OCI-LY7 (cell line): Measurements from ENCODE around the gene TMEM229A. TPM values are rescaled to one million over a fixed set of nuclear protein-coding genes. Genes with fewer than 3 reads are reported as not detected.
"Not testable (repeated sequence)": the region's sequence is repeated elsewhere in the genome, so short reads cannot be mapped to it uniquely, and the experiment has no call there.

Experiments
- BruUV-seq: library from RNA; stranded (reverse); fragments of 400-500 nt; replicated peaks from 2 replicates; lab custom pipeline; 2021; lab: Mats Ljungman, UMichigan
- CTCF ChIA-PET: fragments of 300-600 bp; sonication (Branson Sonifier 250); formaldehyde crosslinking; loops from one replicate; lab custom pipeline; 2022; ENCODE audit warnings: antibody characterized with exemption; ENCODE audit not compliant: unreplicated experiment; lab: Charles Lee
- POLR2A ChIA-PET: fragments of 300-600 bp; sonication (Branson Sonifier 250); formaldehyde crosslinking; loops from one replicate; lab custom pipeline; 2022; ENCODE audit warnings: antibody characterized with exemption; lab: Charles Lee
- DNase-seq: peaks from one replicate; pipeline ENCODE4 v3.0.0-alpha.2; 2015; ENCODE audit warnings: low spot score
- H2AFZ ChIP-seq: fragments of 200-600 bp; sonication (generic), shearing (Covaris generic); 2 replicates; pipeline ENCODE4 v1.6.1; 2014; ENCODE audit warnings: mild to moderate bottlenecking, antibody characterized with exemption, low read length, moderate library complexity
- H3K27ac ChIP-seq: fragments of 200-600 bp; sonication (generic); 2 replicates; pipeline ENCODE4 v1.5.1; 2014; ENCODE audit warnings: mixed run types, low read depth, mild to moderate bottlenecking, moderate library complexity, low read length, inconsistent platforms; ENCODE audit not compliant: poor library complexity, severe bottlenecking
- H3K36me3 ChIP-seq: fragments of 200-600 bp; sonication (generic); 2 replicates; pipeline ENCODE4 v1.6.1; 2014; ENCODE audit warnings: mild to moderate bottlenecking, antibody characterized with exemption, low read length, moderate library complexity, mixed read lengths; ENCODE audit not compliant: insufficient read depth
- H3K4me1 ChIP-seq: fragments of 200-600 bp; sonication (generic); 2 replicates; pipeline ENCODE4 v1.5.1; 2014; ENCODE audit warnings: mild to moderate bottlenecking, low read length; ENCODE audit not compliant: insufficient read depth, poor library complexity, severe bottlenecking
- H3K4me2 ChIP-seq: fragments of 200-600 bp; sonication (generic); 2 replicates; pipeline ENCODE4 v1.6.1; 2014; ENCODE audit warnings: mild to moderate bottlenecking, low read length
- H3K4me3 ChIP-seq: fragments of 200-600 bp; sonication (generic); 2 replicates; pipeline ENCODE4 v1.5.1; 2014; ENCODE audit warnings: mild to moderate bottlenecking, low read depth, low read length; ENCODE audit not compliant: poor library complexity, severe bottlenecking
- H3K79me2 ChIP-seq: fragments of 200-600 bp; sonication (generic); 2 replicates; pipeline ENCODE4 v1.6.1; 2016; ENCODE audit warnings: low read depth, mild to moderate bottlenecking, low read length, moderate library complexity, mixed read lengths; ENCODE audit not compliant: insufficient read depth
- H3K9me2 ChIP-seq: fragments of 200-600 bp; sonication (generic); 2 replicates; pipeline ENCODE4 v1.6.1; 2016; ENCODE audit warnings: mild to moderate bottlenecking, low read length, mixed read lengths; ENCODE audit not compliant: insufficient read depth
- H3K9me3 ChIP-seq: fragments of 200-600 bp; sonication (generic); 2 replicates; pipeline ENCODE4 v1.6.1; 2014; ENCODE audit warnings: mild to moderate bottlenecking, mixed run types, low read length, mixed read lengths
- H4K20me1 ChIP-seq: fragments of 200-600 bp; sonication (generic); 2 replicates; pipeline ENCODE4 v1.6.1; 2014; ENCODE audit warnings: mild to moderate bottlenecking, antibody characterized with exemption, low read length, moderate library complexity, mixed read lengths; ENCODE audit not compliant: insufficient read depth
- CTCF ChIP-seq: fragments of 200-600 bp; sonication (generic); conservative IDR thresholded peaks from 2 replicates; pipeline ENCODE4 v1.5.1; 2014; ENCODE audit warnings: mild to moderate bottlenecking, antibody characterized with exemption, low read length, moderate library complexity, mixed read lengths
- EZH2phosphoT487 ChIP-seq: fragments of 200-600 bp; sonication (generic); IDR thresholded peaks from 2 replicates; pipeline ENCODE4 v1.6.1; 2018; ENCODE audit warnings: low read depth, borderline replicate concordance, mild to moderate bottlenecking, mixed run types, antibody characterized with exemption, low read length, moderate library complexity, mixed read lengths
- intact Hi-C: fragments of 100-400 bp; cut with micrococcal nuclease; formaldehyde crosslinking; loops from one replicate; pipeline ENCODE4 v1.10.0; 2022; ENCODE audit not compliant: unreplicated experiment
- total RNA-seq, 2 experiments: library from RNA; depleted of rRNA in 1 of 2; stranded (reverse); fragments of >200 nt in 1 of 2; shearing (Covaris generic) in 1 of 2; gene quantifications; 2 replicates each; pipeline ENCODE4 v1.2.3, GENCODE V29; 2014 to 2022

Gene TMEM229A
- total RNA-seq, 2 experiments from 2014 or later, result not detected

GRCh38 chr7:124029396-124030188, 3.3 kb downstream of the TMEM229A start:
- intact Hi-C loops, result no loop called here
- Histone ChIP-seq H3K9me2 (no peaks in the 10 kb centered on the region), H3K9me3 (no peaks in the 10 kb centered on the region), H3K36me3 (no peaks in the 10 kb centered on the region), H4K20me1 (no peaks in the 10 kb centered on the region), H2AFZ (no peak overlapping the region), H3K79me2 (no peaks in the 10 kb centered on the region), H3K4me2 (no peak overlapping the region), H3K27ac (no peak overlapping the region), H3K4me1 (no peaks in the 10 kb centered on the region), H3K4me3 (no peak overlapping the region)
- DNase-seq, result no peak
- POLR2A ChIA-PET, result interaction anchor here (0.6 to 0.7 kb wide), 2 partner anchors 16 to 35 kb away, joined by 3 to 4 read pairs; no protein-coding TSS in a partner anchor
- TF ChIP-seq EZH2phosphoT487 (no peak), CTCF (no peak)
- CTCF ChIA-PET, result no interaction called here
- BruUV-seq, result no TSS peak

- TF ChIP-seq EZH2phosphoT487 (no peak), CTCF (no peak)
- H3K9me2 ChIP-seq, result no peaks in the 10 kb centered on the region
- H3K36me3 ChIP-seq, result no peaks in the 10 kb centered on the region
- H3K4me2 ChIP-seq, result no peak overlapping the region
- H3K4me1 ChIP-seq, result no peaks in the 10 kb centered on the region
- H2AFZ ChIP-seq, result no peak overlapping the region
- no peaks in the 10 kb centered on the region for H4K20me1 ChIP-seq
- no TSS peak for BruUV-seq
- CTCF ChIA-PET, result no interaction called here
- no peak for DNase-seq
- POLR2A ChIA-PET, result no interaction called here
- no peak overlapping the region for H3K4me3 ChIP-seq
- no peak overlapping the region for H3K27ac ChIP-seq
- H3K9me3 ChIP-seq, result no peaks in the 10 kb centered on the region
- intact Hi-C loops, result no loop called here
- no peaks in the 10 kb centered on the region for H3K79me2 ChIP-seq
Observed at GRCh38 chr7:124027236-124027635, 5.6 kb downstream of the TMEM229A start.

GRCh38 chr7:124024329-124024728, 8.5 kb downstream of the TMEM229A start:
- H3K9me3 ChIP-seq, H4K20me1 ChIP-seq, H3K4me1 ChIP-seq, H3K36me3 ChIP-seq, H3K9me2 ChIP-seq, H2AFZ ChIP-seq, BruUV-seq, H3K27ac ChIP-seq, H3K79me2 ChIP-seq, intact Hi-C loops, POLR2A ChIA-PET, CTCF ChIA-PET, H3K4me2 ChIP-seq, H3K4me3 ChIP-seq, DNase-seq: not testable (repeated sequence)
